Stomach (tissue), 9 donors: ENCODE data around the gene AUTS2. TPM values are rescaled to one million over a fixed set of nuclear protein-coding genes. Genes with fewer than 3 reads are reported as not detected.

ENCODE experiments used
- DNase-seq, 2 donors: peaks; one replicate each; pipeline versions ENCODE4 v3.0.0 to v3.0.0-alpha.2; 2013 to 2019
- H3K27ac ChIP-seq, 5 donors: fragments of 200-600 bp in 4 of 5; sonication (generic) in 4 of 5; one replicate each; pipeline ENCODE4 v1.5.1; 2013 to 2019; ENCODE audit warnings: mild to moderate bottlenecking in 1 of 5, moderate library complexity in 1 of 5
- H3K27me3 ChIP-seq, 3 donors: fragments of 200-600 bp; sonication (generic); one replicate each; pipeline ENCODE4 v1.5.1; 2017 to 2019; ENCODE audit warnings: mixed run types in 1 of 3
- H3K36me3 ChIP-seq, 4 donors: fragments of 200-600 bp; sonication (generic); 1 replicate in 3 of 4; 2 replicates in 1 of 4; pipeline ENCODE4 v1.5.1; 2016 to 2019
- H3K4me1 ChIP-seq, 4 donors: fragments of 200-600 bp; sonication (generic); one replicate each; pipeline ENCODE4 v1.5.1; 2016 to 2019
- H3K4me3 ChIP-seq, 4 donors: fragments of 200-600 bp; sonication (generic) in 3 of 4; one replicate each; pipeline ENCODE4 v1.5.1; 2016 to 2019; ENCODE audit warnings: mild to moderate bottlenecking in 1 of 4
- H3K9me3 ChIP-seq, 4 donors: fragments of 200-600 bp; sonication (generic); one replicate each; pipeline ENCODE4 v1.5.1; 2016 to 2019
- CTCF ChIP-seq, 7 experiments: fragments of 450-650 bp in 4 of 7; fragments of 200-600 bp in 3 of 7; sonication (generic) in 3 of 7; IDR thresholded peaks; one replicate each; pipeline ENCODE4 v1.5.1; 2016 to 2019; ENCODE audit warnings: antibody characterized with exemption in 7 of 7, control low read depth in 2 of 7, mild to moderate bottlenecking in 1 of 7
- EP300 ChIP-seq: sonication (generic); formaldehyde crosslinking; IDR thresholded peaks from one replicate; pipeline ENCODE4 v1.6.1; 2017; ENCODE audit warnings: antibody characterized with exemption
- POLR2A ChIP-seq, 4 donors: fragments of 450-650 bp; IDR thresholded peaks; one replicate each; pipeline ENCODE4 v1.6.1; 2016; ENCODE audit warnings: antibody characterized with exemption in 4 of 4, control low read depth in 2 of 4, mild to moderate bottlenecking in 1 of 4, moderate library complexity in 1 of 4
- POLR2AphosphoS5 ChIP-seq, 3 donors: sonication (generic); formaldehyde crosslinking; IDR thresholded peaks; one replicate each; pipeline ENCODE4 v1.6.1; 2016; ENCODE audit warnings: antibody characterized with exemption in 3 of 3
- WGBS, 5 donors: extraction: QIAGEN DNeasy Blood & Tissue Kit in 3 of 5; methylation state at CpG; one replicate each; pipeline versions ENCODE4 v1.1.5 to v1.1.7; 2013 to 2018; 5-methylcytosine and 5-hydroxymethylcytosine counted together
- intact Hi-C: fragments of 100-400 bp; cut with DNase I; formaldehyde crosslinking; loops from one replicate; pipeline ENCODE4 v1.15.1; 2023; ENCODE audit warnings: low total_unique reads
- polyA plus RNA-seq, 3 donors: library from polyadenylated mRNA; stranded (reverse); fragments of 200-250 nt; gene quantifications; one replicate each; pipeline ENCODE4 v1.2.3, GENCODE V29; 2013
- total RNA-seq, 5 donors: library from RNA; depleted of rRNA; stranded (reverse); fragments of >200 nt; gene quantifications; one replicate each; pipeline versions ENCODE4 v1.1.0 to v1.2.3, GENCODE V29; 2014 to 2016
- donor health status: healthy with polysubstance abuse.
- donor health status: Bipolar disorder and iron deficiency.
- donor health status: healthy.

The AUTS2 gene
- total and polyA plus RNA-seq, 8 donors = 3.8 to 90.3 (median 38.1) TPM

- Histone ChIP-seq H3K9me3 (no peaks in the 10 kb centered on the region), H3K27me3 (no peaks in the 10 kb centered on the region), H3K4me3 (no peak overlapping the region), H3K4me1 (peaks cover 0 to 1% (median 0%) of the 10 kb centered on the region in 4 donors), H3K36me3 (no peaks in the 10 kb centered on the region), H3K27ac (peak overlapping the region in 4 of 5 donors; percentile 5 to 59 (median 44))
- intact Hi-C loops = no loop called here
- peak in 1 of 2 donors; percentile 42 for DNase-seq
- 66 to 82% (median 76%) methylated on average over 5 of the region's 5 CpGs for WGBS, 5 donors
- TF ChIP-seq POLR2AphosphoS5 (IDR thresholded peaks at IDR 0.05) = peak in 1 of 3 donors; percentile 43
- no peak for TF ChIP-seq POLR2A (IDR thresholded peaks at IDR 0.05)
- no peak for TF ChIP-seq EP300
- TF ChIP-seq CTCF (IDR thresholded peaks at IDR 0.05) = no peak
These were observed 794.1 kb downstream of the AUTS2 start for GRCh38 chr7:70392256-70392876.

- no peak for TF ChIP-seq EP300
- TF ChIP-seq CTCF (IDR thresholded peaks at IDR 0.05) = no peak
- no peak for TF ChIP-seq POLR2A (IDR thresholded peaks at IDR 0.05)
- TF ChIP-seq POLR2AphosphoS5 (IDR thresholded peaks at IDR 0.05) = no peak
- WGBS, 5 donors = 78 to 88% (median 81%) methylated on average over 7 of the region's 7 CpGs
These were observed 794.7 kb downstream of the AUTS2 start for GRCh38 chr7:70392877-70393435.

GRCh38 chr7:70393956-70394355 is 795.7 kb downstream of the AUTS2 start:
- Histone ChIP-seq H3K27ac (no peak overlapping the region), H3K4me3 (no peak overlapping the region), H3K36me3 (no peaks in the 10 kb centered on the region), H3K9me3 (no peaks in the 10 kb centered on the region), H3K4me1 (no peaks in the 10 kb centered on the region), H3K27me3 (no peaks in the 10 kb centered on the region)
- intact Hi-C loops = no loop called here
- DNase-seq = no peak
- TF ChIP-seq POLR2A (IDR thresholded peaks at IDR 0.05) (no peak), CTCF (IDR thresholded peaks at IDR 0.05) (no peak), EP300 (no peak), POLR2AphosphoS5 (IDR thresholded peaks at IDR 0.05) (no peak)

More at GRCh38 chr7:70392877-70393435, 794.7 kb downstream of the AUTS2 start:
- DNase-seq = no peak
- Histone ChIP-seq H3K36me3 (no peaks in the 10 kb centered on the region), H3K4me3 (no peak overlapping the region), H3K9me3 (no peaks in the 10 kb centered on the region), H3K27me3 (no peaks in the 10 kb centered on the region), H3K4me1 (no peaks in the 10 kb centered on the region), H3K27ac (peak overlapping the region in 3 of 5 donors; percentile 5 to 57 (median 40))
- intact Hi-C loops = no loop called here

GRCh38 chr7:70400829-70401380 is 802.6 kb downstream of the AUTS2 start:
- WGBS, 5 donors = 78 to 92% (median 84%) methylated on average over 4 of the region's 4 CpGs

More at GRCh38 chr7:70400829-70401380, 802.6 kb downstream of the AUTS2 start:
- intact Hi-C loops = no loop called here
- Histone ChIP-seq H3K4me3 (no peak overlapping the region), H3K27me3 (no peaks in the 10 kb centered on the region), H3K9me3 (no peaks in the 10 kb centered on the region), H3K36me3 (no peaks in the 10 kb centered on the region), H3K27ac (no peak overlapping the region), H3K4me1 (no peaks in the 10 kb centered on the region)
- DNase-seq = no peak
- TF ChIP-seq CTCF (IDR thresholded peaks at IDR 0.05) (no peak), EP300 (no peak), POLR2AphosphoS5 (IDR thresholded peaks at IDR 0.05) (no peak), POLR2A (IDR thresholded peaks at IDR 0.05) (no peak)
